Transverse colon (tissue), 4 donors: ENCODE data around the gene SEC31B. TPM values are rescaled to one million over a fixed set of nuclear protein-coding genes. Genes with fewer than 3 reads are reported as not detected.

Experiments
- DNase-seq: peaks from one replicate; pipeline ENCODE4 v3.0.0-alpha.2; 2019
- H3K27ac ChIP-seq, 4 donors: fragments of 200-600 bp; sonication (generic); 2 replicates each; pipeline ENCODE4 v1.5.1; 2016 to 2018; ENCODE audit warnings: inconsistent platforms in 4 of 4
- H3K27me3 ChIP-seq: fragments of 200-600 bp; sonication (generic); 2 replicates; pipeline ENCODE4 v1.5.1; 2017; ENCODE audit warnings: inconsistent platforms
- H3K36me3 ChIP-seq, 4 donors: fragments of 200-600 bp; sonication (generic); 2 replicates each; pipeline ENCODE4 v1.5.1; 2017 to 2019; ENCODE audit warnings: inconsistent platforms in 4 of 4
- H3K4me1 ChIP-seq, 4 donors: fragments of 200-600 bp; sonication (generic); 2 replicates each; pipeline ENCODE4 v1.5.1; 2017 to 2020; ENCODE audit warnings: inconsistent platforms in 4 of 4
- H3K4me3 ChIP-seq, 4 donors: fragments of 200-600 bp; sonication (generic); 1 replicate in 1 of 4; 2 replicates in 3 of 4; pipeline versions ENCODE4 v1.5.1 to v1.6.1; 2017 to 2019; ENCODE audit warnings: inconsistent platforms in 4 of 4
- H3K9me3 ChIP-seq, 2 donors: fragments of 200-600 bp; sonication (generic); 2 replicates each; pipeline ENCODE4 v1.5.1; 2017 to 2019; ENCODE audit warnings: inconsistent platforms in 2 of 2
- CTCF ChIP-seq, 5 experiments: fragments of 200-600 bp in 3 of 5; fragments of 450-650 bp in 2 of 5; sonication (generic) in 3 of 5; IDR thresholded peaks; 1 replicate in 2 of 5; 2 replicates in 3 of 5; pipeline ENCODE4 v1.5.1; 2016 to 2017; ENCODE audit warnings: antibody characterized with exemption in 5 of 5, inconsistent platforms in 3 of 5, mild to moderate bottlenecking in 2 of 5, moderate library complexity in 1 of 5
- EP300 ChIP-seq: sonication (generic); formaldehyde crosslinking; IDR thresholded peaks from one replicate; pipeline ENCODE4 v1.6.1; 2017; ENCODE audit warnings: antibody characterized with exemption, low read depth
- POLR2A ChIP-seq: fragments of 450-650 bp; IDR thresholded peaks from one replicate; pipeline ENCODE4 v1.6.1; 2016; ENCODE audit warnings: antibody characterized with exemption, mild to moderate bottlenecking, moderate library complexity
- POLR2AphosphoS5 ChIP-seq, 3 donors: sonication (generic); formaldehyde crosslinking; IDR thresholded peaks; one replicate each; pipeline ENCODE4 v1.6.1; 2016; ENCODE audit warnings: antibody characterized with exemption in 3 of 3
- WGBS, 2 donors: methylation state at CpG; one replicate each; pipeline ENCODE4 v1.1.5; 2018; ENCODE audit warnings: low coverage in 1 of 2; 5-methylcytosine and 5-hydroxymethylcytosine counted together
- in situ Hi-C, 4 donors: fragments of 200-750 bp; cut with MboI; loops; one replicate each; pipeline versions ENCODE4 v1.15.0 to v1.15.1; 2017; ENCODE audit warnings: low sequenced_read_pairs in 3 of 4, low pct_ligation_motif_present in 1 of 4, low pct_unique_long_range_greater_than_20kb in 1 of 4
- intact Hi-C: fragments of 100-400 bp; cut with DNase I; formaldehyde crosslinking; loops from one replicate; pipeline ENCODE4 v1.15.1; 2023; ENCODE audit warnings: low total_unique reads
- total RNA-seq, 4 donors: library from RNA; depleted of rRNA; stranded (reverse); fragments of >200 nt; gene quantifications; one replicate each; pipeline ENCODE4 v1.1.0, GENCODE V29; 2016

SEC31B gene
- total RNA-seq, 4 donors from 2014 or later = 14.1 to 32.8 (median 24.1) TPM

- Histone ChIP-seq H3K4me1 (no peaks in the 10 kb centered on the region), H3K9me3 (no peaks in the 10 kb centered on the region), H3K27me3 (peaks cover 38% of the 10 kb centered on the region), H3K36me3 (no peaks in the 10 kb centered on the region), H3K4me3 (no peak overlapping the region), H3K27ac (no peak overlapping the region)
- DNase-seq = no peak
- intact Hi-C loops (no loop called here), in situ Hi-C loops (no loop called here)
- TF ChIP-seq CTCF (IDR thresholded peaks at IDR 0.05) (no peak), EP300 (no peak), POLR2A (no peak), POLR2AphosphoS5 (IDR thresholded peaks at IDR 0.05) (no peak)
- WGBS, 2 donors = 80 to 82% methylated on average over 1 of the region's 1 CpG
Measured at GRCh38 chr10:100469756-100470155, 49.9 kb downstream of the SEC31B start.

GRCh38 chr10:100468978-100469377 is 50.7 kb downstream of the SEC31B start:
- intact Hi-C loops (no loop called here), in situ Hi-C loops (no loop called here)
- DNase-seq = no peak
- Histone ChIP-seq H3K27ac (no peak overlapping the region), H3K9me3 (no peaks in the 10 kb centered on the region), H3K36me3 (no peaks in the 10 kb centered on the region), H3K4me3 (no peak overlapping the region), H3K27me3 (peaks cover 40% of the 10 kb centered on the region), H3K4me1 (no peaks in the 10 kb centered on the region)
- no peak for TF ChIP-seq EP300
- TF ChIP-seq POLR2A = no peak
- TF ChIP-seq CTCF (IDR thresholded peaks at IDR 0.05) = no peak
- TF ChIP-seq POLR2AphosphoS5 (IDR thresholded peaks at IDR 0.05) = no peak

GRCh38 chr10:100468322-100468721 is 51.3 kb downstream of the SEC31B start:
- Histone ChIP-seq H3K27ac (no peak overlapping the region), H3K27me3 (peaks cover 41% of the 10 kb centered on the region), H3K36me3 (no peaks in the 10 kb centered on the region), H3K4me1 (no peaks in the 10 kb centered on the region), H3K9me3 (no peaks in the 10 kb centered on the region), H3K4me3 (no peak overlapping the region)
- TF ChIP-seq POLR2AphosphoS5 (IDR thresholded peaks at IDR 0.05) = no peak
- TF ChIP-seq EP300 = no peak
- TF ChIP-seq CTCF (IDR thresholded peaks at IDR 0.05) = no peak
- DNase-seq = no peak
- WGBS, 2 donors = 67 to 73% methylated on average over 1 to 5 of the region's 5 CpGs
- intact Hi-C loops (no loop called here), in situ Hi-C loops (no loop called here)

- no peak for DNase-seq
- no peak for TF ChIP-seq EP300
- TF ChIP-seq CTCF (IDR thresholded peaks at IDR 0.05) = no peak
- TF ChIP-seq POLR2A = no peak
- TF ChIP-seq POLR2AphosphoS5 (IDR thresholded peaks at IDR 0.05) = no peak
- no peaks in the 10 kb centered on the region for H3K9me3 ChIP-seq
- H3K4me3 ChIP-seq = no peak within 1 kb of the TSS
- no peak within 1 kb of the TSS for H3K27ac ChIP-seq
- H3K27me3 ChIP-seq = peaks cover 30% of the 10 kb centered on the region
- in situ Hi-C loops (no loop called here), intact Hi-C loops (no loop called here)
- WGBS, 2 donors = 43 to 58% methylated on average over 3 to 4 of the region's 4 CpGs
- H3K4me1 ChIP-seq = no peaks in the 10 kb centered on the region
- H3K36me3 ChIP-seq = no peaks in the 10 kb centered on the region
Measured at GRCh38 chr10:100462709-100463108, 57.0 kb downstream of the SEC31B start, which contains the start of gene WNT8B. Gene WNT8B (plus strand): TSS chr10:100463009. CDS start chr10:100463169, 160 bp downstream.
